Central memory CD4-positive, alpha-beta T cell (primary cell): ENCODE measurements around the gene GPX3.

Source experiments
- DNase-seq: peaks from one replicate; pipeline ENCODE4 v3.0.0; 2022

The GPX3 gene

GRCh38 chr5:151058891-151059489 is 38.6 kb downstream of the GPX3 start:
- no peak for DNase-seq

GRCh38 chr5:151060742-151061141 is 40.4 kb downstream of the GPX3 start:
- DNase-seq = no peak

- DNase-seq = no peak
Measured at GRCh38 chr5:151062405-151063141, 42.2 kb downstream of the GPX3 start.

GRCh38 chr5:151063142-151063989 is 43.0 kb downstream of the GPX3 start:
- no peak for DNase-seq

- DNase-seq = no peak
Measured at GRCh38 chr5:151064916-151065499, 44.6 kb downstream of the GPX3 start.

GRCh38 chr5:151065609-151066008 is 45.2 kb downstream of the GPX3 start:
- no peak for DNase-seq

GRCh38 chr5:151066920-151067319 is 46.5 kb downstream of the GPX3 start:
- no peak for DNase-seq

- DNase-seq = no peak
Measured at GRCh38 chr5:151067632-151068432, 47.4 kb downstream of the GPX3 start.

GRCh38 chr5:151068433-151069197 is 48.2 kb downstream of the GPX3 start:
- DNase-seq = no peak

- DNase-seq = no peak
Measured at GRCh38 chr5:151070449-151070848, 50.1 kb downstream of the GPX3 start.

GRCh38 chr5:151071021-151071420 is 50.6 kb downstream of the GPX3 start:
- DNase-seq = no peak

- DNase-seq = no peak
Measured at GRCh38 chr5:151071848-151072629, 51.6 kb downstream of the GPX3 start.

- no peak for DNase-seq
Measured at GRCh38 chr5:151072630-151073025, 52.2 kb downstream of the GPX3 start.

GRCh38 chr5:151073280-151073679 is 52.9 kb downstream of the GPX3 start:
- DNase-seq = no peak

- DNase-seq = no peak
Measured at GRCh38 chr5:151074557-151074956, 54.2 kb downstream of the GPX3 start.

GRCh38 chr5:151075698-151076331 is 55.4 kb downstream of the GPX3 start:
- no peak for DNase-seq

- no peak for DNase-seq
Measured at GRCh38 chr5:151076616-151077015, 56.2 kb downstream of the GPX3 start.

- DNase-seq = no peak
Measured at GRCh38 chr5:151077419-151077818, 57.0 kb downstream of the GPX3 start.

GRCh38 chr5:151077967-151078366 is 57.6 kb downstream of the GPX3 start:
- no peak for DNase-seq
